ENCODE measurements around the gene MYO10. TPM values are rescaled to one million over a fixed set of nuclear protein-coding genes. Genes with fewer than 3 reads are reported as not detected.

MYO10 gene
- total RNA-seq, 2 experiments from 2014 or later = not detected

DNA sequence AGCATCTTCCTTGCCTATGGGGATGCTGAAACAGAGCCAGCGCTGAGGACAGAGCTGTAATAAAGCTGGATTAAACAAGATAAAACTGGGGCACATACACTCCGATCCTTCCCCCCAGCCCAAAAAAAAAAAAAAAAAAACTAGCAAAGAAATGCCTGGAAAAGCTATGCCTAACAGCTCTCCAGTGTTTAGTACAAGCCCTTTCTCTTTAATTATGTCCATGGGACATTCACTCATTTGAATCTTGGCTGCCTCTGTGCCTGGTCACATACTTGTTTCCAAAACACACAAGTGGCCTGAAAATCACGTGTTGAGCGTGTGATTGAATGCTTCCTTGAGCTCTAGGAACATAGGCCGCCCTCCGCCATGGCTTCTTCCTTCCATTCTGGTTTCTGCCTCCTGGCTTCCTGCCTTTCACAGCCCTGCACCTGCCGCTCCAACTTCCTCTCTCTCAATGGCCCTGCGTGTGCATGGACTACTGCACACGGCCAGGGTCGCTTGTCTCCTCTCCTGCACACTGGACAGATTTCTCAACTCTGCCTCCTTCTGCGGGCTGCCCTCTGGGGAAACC lies 208.2 kb downstream of the MYO10 start:
- Mint-ChIP-seq H3K27me3 (peaks cover 4% of the 10 kb centered on the region), H3K36me3 (ENCODE audit: low read depth) (no peaks in the 10 kb centered on the region), H3K4me1 (ENCODE audit: low read depth) (peaks cover 20% of the 10 kb centered on the region), H3K27ac (no peak overlapping the region), H3K9me3 (peaks cover 9% of the 10 kb centered on the region), H3K4me3 (no peak overlapping the region)
- Histone ChIP-seq H3K4me3 (ENCODE audit: low read length) (no peak overlapping the region), H3K36me3 (ENCODE audit: insufficient read depth, low read length) (no peaks in the 10 kb centered on the region), H3K27me3 (ENCODE audit: control insufficient read depth in 1 of 2, insufficient read depth in 2 of 2, low read length in 2 of 2) (no peaks in the 10 kb centered on the region), H3K9me3 (ENCODE audit: control insufficient read depth in 1 of 2, insufficient read depth in 1 of 2, low read length in 2 of 2) (peaks cover 0 to 4% of the 10 kb centered on the region in 2 experiments), H3K4me1 (ENCODE audit: insufficient read depth, low read length) (peaks cover 9% of the 10 kb centered on the region), H3K27ac (ENCODE audit: low read depth in 1 of 2, low read length in 2 of 2) (no peak overlapping the region)
- POLR2A ChIA-PET = no interaction called here
- CTCF ChIA-PET = no interaction called here
- ATAC-seq (ENCODE audit: poor library complexity) = no peak
- TF ChIP-seq, protein P1, sequence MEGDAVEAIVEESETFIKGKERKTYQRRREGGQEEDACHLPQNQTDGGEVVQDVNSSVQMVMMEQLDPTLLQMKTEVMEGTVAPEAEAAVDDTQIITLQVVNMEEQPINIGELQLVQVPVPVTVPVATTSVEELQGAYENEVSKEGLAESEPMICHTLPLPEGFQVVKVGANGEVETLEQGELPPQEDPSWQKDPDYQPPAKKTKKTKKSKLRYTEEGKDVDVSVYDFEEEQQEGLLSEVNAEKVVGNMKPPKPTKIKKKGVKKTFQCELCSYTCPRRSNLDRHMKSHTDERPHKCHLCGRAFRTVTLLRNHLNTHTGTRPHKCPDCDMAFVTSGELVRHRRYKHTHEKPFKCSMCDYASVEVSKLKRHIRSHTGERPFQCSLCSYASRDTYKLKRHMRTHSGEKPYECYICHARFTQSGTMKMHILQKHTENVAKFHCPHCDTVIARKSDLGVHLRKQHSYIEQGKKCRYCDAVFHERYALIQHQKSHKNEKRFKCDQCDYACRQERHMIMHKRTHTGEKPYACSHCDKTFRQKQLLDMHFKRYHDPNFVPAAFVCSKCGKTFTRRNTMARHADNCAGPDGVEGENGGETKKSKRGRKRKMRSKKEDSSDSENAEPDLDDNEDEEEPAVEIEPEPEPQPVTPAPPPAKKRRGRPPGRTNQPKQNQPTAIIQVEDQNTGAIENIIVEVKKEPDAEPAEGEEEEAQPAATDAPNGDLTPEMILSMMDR (IDR thresholded peaks at IDR 0.05) = no peak
- DNase-seq = no peak
- intact Hi-C loops (cut with DNase I, micrococcal nuclease) = no loop called here

DNA sequence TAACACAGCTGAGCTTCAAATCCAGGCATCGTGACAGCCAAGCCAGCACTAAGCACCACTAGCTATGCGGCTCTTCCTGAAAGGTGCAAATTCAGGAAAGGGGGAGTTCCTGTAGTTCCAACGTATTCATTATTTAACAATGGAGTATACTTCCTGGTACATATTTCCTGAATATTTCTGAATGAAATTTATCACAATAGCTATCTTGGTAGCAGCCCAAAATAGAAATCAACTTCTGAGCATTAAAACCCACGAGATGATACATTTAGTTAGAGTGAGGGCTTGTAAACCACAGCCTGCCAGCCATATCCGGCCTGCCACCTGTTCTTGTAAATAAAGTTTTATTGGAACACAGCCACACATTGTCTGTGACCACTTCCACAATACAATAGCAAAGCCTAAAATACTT lies 209.5 kb downstream of the MYO10 start:
- H3K4me1 Mint-ChIP-seq (ENCODE audit: low read depth) = peaks cover 20% of the 10 kb centered on the region
- intact Hi-C loops (cut with DNase I, micrococcal nuclease) = no loop called here
- CTCF ChIA-PET = no interaction called here
- no peaks in the 10 kb centered on the region for H3K27me3 Mint-ChIP-seq
- peak; percentile 46 for ATAC-seq (ENCODE audit: poor library complexity)
- TF ChIP-seq, protein P1 (IDR thresholded peaks at IDR 0.05) = no peak
- Histone ChIP-seq H3K4me1 (ENCODE audit: insufficient read depth, low read length) (peaks cover 9% of the 10 kb centered on the region), H3K27ac (ENCODE audit: low read depth in 1 of 2, low read length in 2 of 2) (no peak overlapping the region), H3K36me3 (ENCODE audit: insufficient read depth, low read length) (no peaks in the 10 kb centered on the region), H3K27me3 (ENCODE audit: control insufficient read depth in 1 of 2, insufficient read depth in 2 of 2, low read length in 2 of 2) (no peaks in the 10 kb centered on the region), H3K4me3 (ENCODE audit: low read length) (no peak overlapping the region), H3K9me3 (ENCODE audit: control insufficient read depth in 1 of 2, insufficient read depth in 1 of 2, low read length in 2 of 2) (peaks cover 0 to 5% of the 10 kb centered on the region in 2 experiments)
- peaks cover 9% of the 10 kb centered on the region for H3K9me3 Mint-ChIP-seq
- H3K36me3 Mint-ChIP-seq (ENCODE audit: low read depth) = no peaks in the 10 kb centered on the region
- H3K27ac Mint-ChIP-seq = peak overlapping the region; percentile 60
- no peak overlapping the region for H3K4me3 Mint-ChIP-seq
- peak in 6 of 14 experiments; percentile 4 to 34 (median 11) for DNase-seq
- POLR2A ChIA-PET = no interaction called here

DNA sequence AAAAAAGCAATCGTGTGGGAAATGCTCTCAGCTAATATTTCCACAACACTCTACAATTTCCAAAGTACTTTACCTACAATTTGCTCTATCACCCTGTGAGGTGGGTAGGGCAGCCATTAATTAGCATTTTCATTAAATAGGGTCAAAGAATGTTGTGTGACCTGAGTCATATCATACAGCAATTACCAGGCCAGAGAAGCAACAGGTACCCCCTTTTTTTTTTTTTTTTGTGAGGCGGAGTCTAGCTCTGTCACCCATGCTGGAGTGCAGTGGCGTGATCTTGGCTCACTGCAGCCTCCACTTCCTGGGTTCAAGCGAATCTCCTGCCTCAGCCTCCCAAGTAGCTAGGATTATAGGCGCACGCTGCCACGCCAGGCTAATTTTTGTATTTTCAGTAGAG lies 210.5 kb downstream of the MYO10 start:
- no peak overlapping the region for H3K4me3 ChIP-seq (ENCODE audit: low read length)
- intact Hi-C loops (cut with DNase I, micrococcal nuclease) = no loop called here
- H3K36me3 Mint-ChIP-seq (ENCODE audit: low read depth) = no peaks in the 10 kb centered on the region
- peaks cover 0 to 5% of the 10 kb centered on the region in 2 experiments for H3K9me3 ChIP-seq (ENCODE audit: control insufficient read depth in 1 of 2, insufficient read depth in 1 of 2, low read length in 2 of 2)
- no peaks in the 10 kb centered on the region for H3K36me3 ChIP-seq (ENCODE audit: insufficient read depth, low read length)
- H3K4me1 ChIP-seq (ENCODE audit: insufficient read depth, low read length) = peaks cover 9% of the 10 kb centered on the region
- H3K27me3 Mint-ChIP-seq = no peaks in the 10 kb centered on the region
- H3K4me3 Mint-ChIP-seq = no peak overlapping the region
- H3K27me3 ChIP-seq (ENCODE audit: control insufficient read depth in 1 of 2, insufficient read depth in 2 of 2, low read length in 2 of 2) = no peaks in the 10 kb centered on the region
- ATAC-seq (ENCODE audit: poor library complexity) (no peak), DNase-seq (no peak)
- peaks cover 20% of the 10 kb centered on the region for H3K4me1 Mint-ChIP-seq (ENCODE audit: low read depth)
- H3K27ac ChIP-seq (ENCODE audit: low read depth in 1 of 2, low read length in 2 of 2) = no peak overlapping the region
- TF ChIP-seq, protein P1 (IDR thresholded peaks at IDR 0.05) = no peak
- H3K9me3 Mint-ChIP-seq = peaks cover 9% of the 10 kb centered on the region
- POLR2A ChIA-PET = no interaction called here
- H3K27ac Mint-ChIP-seq = no peak overlapping the region
- CTCF ChIA-PET = no interaction called here

Measured in CD4-positive, alpha-beta T cell (primary cell).